ENCODE data around the gene SMAD3. TPM values are rescaled to one million over a fixed set of nuclear protein-coding genes. Genes with fewer than 3 reads are reported as not detected.

The SMAD3 gene
- total RNA-seq, 1 experiment from 2014 or later = 46.7 TPM

- DNase-seq (ENCODE audit: low read depth) = peak; percentile 66
Observed at GRCh38 chr15:67036775-67037555, 28.4 kb upstream of the SMAD3 start.

GRCh38 chr15:67037694-67038093 is 27.7 kb upstream of the SMAD3 start:
- DNase-seq (ENCODE audit: low read depth) = no peak

- DNase-seq (ENCODE audit: low read depth) = no peak
Observed at GRCh38 chr15:67038736-67039135, 26.7 kb upstream of the SMAD3 start.

- peak; percentile 64 for DNase-seq (ENCODE audit: low read depth)
Observed at GRCh38 chr15:67039384-67040075, 25.9 kb upstream of the SMAD3 start.

- no peak for DNase-seq (ENCODE audit: low read depth)
Observed at GRCh38 chr15:67040277-67040676, 25.1 kb upstream of the SMAD3 start.

- DNase-seq (ENCODE audit: low read depth) = peak; percentile 47
Observed at GRCh38 chr15:67042551-67043142, 22.8 kb upstream of the SMAD3 start.

GRCh38 chr15:67043939-67044771 is 21.2 kb upstream of the SMAD3 start:
- DNase-seq (ENCODE audit: low read depth) = peak; percentile 91

GRCh38 chr15:67047149-67047661 is 18.2 kb upstream of the SMAD3 start:
- no peak for DNase-seq (ENCODE audit: low read depth)

- DNase-seq (ENCODE audit: low read depth) = peak; percentile 96
Observed at GRCh38 chr15:67048281-67049279, 16.8 kb upstream of the SMAD3 start.

GRCh38 chr15:67049351-67050044 is 15.9 kb upstream of the SMAD3 start:
- DNase-seq (ENCODE audit: low read depth) = peak; percentile 99

- no peak for DNase-seq (ENCODE audit: low read depth)
Observed at GRCh38 chr15:67050062-67050461, 15.3 kb upstream of the SMAD3 start.

GRCh38 chr15:67050522-67051087 is 14.8 kb upstream of the SMAD3 start:
- DNase-seq (ENCODE audit: low read depth) = peak; percentile 39

- DNase-seq (ENCODE audit: low read depth) = no peak
Observed at GRCh38 chr15:67051088-67052045, 14.0 kb upstream of the SMAD3 start.

- no peak for DNase-seq (ENCODE audit: low read depth)
Observed at GRCh38 chr15:67054676-67055075, 10.7 kb upstream of the SMAD3 start.

- no peak for DNase-seq (ENCODE audit: low read depth)
Observed at GRCh38 chr15:67059127-67059553, 6.3 kb upstream of the SMAD3 start.

- no peak for DNase-seq (ENCODE audit: low read depth)
Observed at GRCh38 chr15:67061811-67062368, 3.5 kb upstream of the SMAD3 start.

GRCh38 chr15:67062369-67062985 is 2.9 kb upstream of the SMAD3 start:
- DNase-seq (ENCODE audit: low read depth) = no peak
